IMR-90 (cell line): ENCODE measurements around the gene SLC38A4.

Source experiments
- RAD21 ChIP-seq: IDR thresholded peaks from 2 replicates; pipeline ENCODE4 v1.6.1; 2012; ENCODE audit warnings: low read length, improper control_type of control experiment
- RFX5 ChIP-seq: IDR thresholded peaks from 2 replicates; pipeline ENCODE4 v1.8.0; 2012; ENCODE audit warnings: low read depth, mild to moderate bottlenecking, low read length, moderate library complexity

DNA sequence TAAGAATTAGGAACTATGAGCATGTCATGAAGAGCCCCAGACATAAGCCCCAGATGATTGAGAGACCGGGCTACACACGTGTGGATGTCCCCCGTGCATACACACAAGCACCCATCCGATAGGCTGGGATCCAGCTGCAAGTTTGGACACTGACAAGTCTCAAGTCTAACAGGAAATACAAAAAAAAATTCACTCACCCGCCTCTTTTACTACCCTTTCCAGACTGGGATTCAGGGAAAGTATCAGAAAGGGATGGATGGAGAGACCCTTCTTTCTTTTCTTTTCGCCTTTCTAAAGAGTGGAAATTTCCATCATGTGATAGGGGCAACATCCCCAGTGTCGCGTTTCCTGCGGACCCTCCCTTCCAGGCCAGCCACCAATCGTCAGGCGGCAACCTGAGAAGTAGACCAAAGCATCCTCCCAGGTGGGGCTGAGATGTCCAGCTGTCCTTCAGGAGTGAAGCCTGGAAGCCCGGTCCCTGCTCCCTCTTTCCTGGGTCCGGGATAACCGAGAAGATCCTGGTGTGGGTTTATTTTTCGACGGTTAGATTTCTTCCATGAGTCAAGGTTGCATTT, 6.4 kb upstream of the SLC38A4 start:
- TF ChIP-seq RFX5: no peak
- TF ChIP-seq RAD21: no peak
